GM12864 (cell line): ENCODE data around the gene PQBP1.

Experiments used
- DNase-seq: peaks from one replicate; pipeline ENCODE4 v3.0.0-alpha.2; 2011; ENCODE audit warnings: low read depth
- H3K4me3 ChIP-seq: 2 replicates; pipeline ENCODE4 v1.5.1; 2011; ENCODE audit warnings: mild to moderate bottlenecking, low read depth, low read length, control low read depth
- CTCF ChIP-seq: IDR thresholded peaks from 2 replicates; pipeline ENCODE4 v1.5.1; 2011; ENCODE audit warnings: low read depth, mild to moderate bottlenecking, moderate library complexity, low read length, control low read depth, inconsistent platforms; ENCODE audit errors: missing control alignments

PQBP1 gene

DNA sequence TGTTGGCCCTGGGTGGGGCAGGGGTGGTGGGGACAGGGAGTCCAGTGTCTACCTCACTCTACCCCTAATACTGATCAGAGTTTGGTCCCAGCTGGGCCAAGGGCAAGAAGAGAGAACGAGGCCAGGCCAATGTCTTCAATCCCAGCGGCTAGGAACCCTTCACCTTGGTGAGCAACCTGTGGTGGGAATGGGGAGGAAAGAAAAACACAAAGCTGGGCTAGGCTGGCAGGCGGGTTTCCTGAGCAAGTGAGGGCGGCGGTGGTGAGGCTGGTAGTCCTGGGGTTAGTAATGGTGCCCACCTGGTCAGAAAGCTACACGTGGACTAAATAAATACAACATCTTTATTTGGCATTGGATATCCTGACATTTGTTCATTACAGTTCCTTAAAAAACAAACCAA lies 5.6 kb downstream of the PQBP1 start:
- H3K4me3 ChIP-seq = no peak overlapping the region
- TF ChIP-seq CTCF = no peak
- DNase-seq = no peak

DNA sequence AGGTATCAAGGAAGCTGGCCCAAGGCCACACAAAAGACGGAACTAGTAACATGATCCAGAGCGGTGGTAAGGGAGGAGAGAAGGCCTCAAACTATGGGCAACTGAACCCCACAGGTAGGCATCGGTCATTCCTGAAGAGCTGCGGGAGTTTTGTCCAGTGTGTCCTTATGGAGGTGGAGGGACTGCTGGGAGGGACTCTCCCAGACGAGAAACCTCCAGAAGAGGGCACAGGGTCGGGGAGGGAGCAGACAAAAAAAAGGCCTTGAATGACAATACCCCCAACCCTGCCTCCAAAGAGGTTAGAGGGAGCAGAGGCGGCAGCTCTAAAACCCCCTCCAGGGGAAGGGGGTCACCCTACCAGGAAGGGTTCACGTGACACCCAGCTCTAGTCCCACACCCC lies 6.5 kb downstream of the PQBP1 start:
- no peak for DNase-seq
- H3K4me3 ChIP-seq = no peak overlapping the region
- no peak for TF ChIP-seq CTCF

DNA sequence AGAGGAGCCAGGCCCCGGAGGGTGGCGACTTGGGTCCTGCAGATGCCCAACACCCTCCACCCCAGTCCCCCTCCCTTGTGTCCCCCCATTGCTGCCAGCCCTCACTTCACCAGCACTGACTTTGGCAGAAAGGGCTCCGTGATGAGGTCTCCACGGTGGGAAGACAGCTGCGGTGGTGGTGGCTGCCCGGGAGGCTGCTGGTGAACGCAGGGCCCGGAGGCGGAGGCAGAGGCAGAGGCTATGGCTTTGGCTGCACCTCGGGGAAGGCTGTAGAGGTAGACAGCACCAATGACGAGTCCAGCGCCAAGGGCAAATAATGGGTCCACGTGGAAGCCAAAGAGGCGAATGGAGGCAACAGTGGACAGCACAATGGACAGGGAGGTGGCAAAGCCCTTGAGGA lies 6.9 kb downstream of the PQBP1 start:
- no peak for DNase-seq
- no peak overlapping the region for H3K4me3 ChIP-seq
- TF ChIP-seq CTCF = no peak

DNA sequence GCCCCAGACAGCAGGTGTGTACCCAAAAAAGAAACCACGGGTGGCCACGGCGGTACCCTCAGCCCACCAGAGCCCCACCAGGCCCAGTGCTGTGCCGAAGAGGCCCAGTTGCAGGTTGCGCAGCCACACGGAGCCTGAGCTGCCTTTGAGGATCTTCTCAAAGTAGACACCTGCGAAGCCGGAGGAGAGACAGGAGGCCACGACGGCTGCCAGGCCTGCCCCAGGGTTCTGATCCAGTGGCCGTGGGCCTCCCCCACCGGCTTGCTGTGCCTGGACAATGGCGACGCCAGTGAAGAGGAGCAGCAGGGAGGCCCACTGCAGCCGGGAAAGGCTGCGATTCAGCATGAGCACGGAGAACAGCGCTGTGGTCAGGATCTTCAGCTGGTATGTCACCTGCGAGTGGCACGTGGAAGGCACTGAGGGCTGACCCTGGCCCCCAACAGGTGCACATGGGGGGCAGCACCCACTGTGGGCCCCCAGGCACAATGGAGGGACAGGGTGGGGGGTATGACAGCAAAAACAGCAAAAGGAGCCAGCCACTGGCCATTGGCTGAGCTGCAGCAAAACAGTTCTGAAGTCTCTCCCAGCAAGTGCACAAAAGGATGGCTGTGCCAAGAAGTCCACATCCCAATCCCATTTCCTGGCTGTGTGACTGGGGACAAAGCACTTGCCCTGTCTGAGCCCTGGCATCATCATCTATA lies 7.5 kb downstream of the PQBP1 start:
- no peak for TF ChIP-seq CTCF
- H3K4me3 ChIP-seq = no peak overlapping the region
- no peak for DNase-seq

DNA sequence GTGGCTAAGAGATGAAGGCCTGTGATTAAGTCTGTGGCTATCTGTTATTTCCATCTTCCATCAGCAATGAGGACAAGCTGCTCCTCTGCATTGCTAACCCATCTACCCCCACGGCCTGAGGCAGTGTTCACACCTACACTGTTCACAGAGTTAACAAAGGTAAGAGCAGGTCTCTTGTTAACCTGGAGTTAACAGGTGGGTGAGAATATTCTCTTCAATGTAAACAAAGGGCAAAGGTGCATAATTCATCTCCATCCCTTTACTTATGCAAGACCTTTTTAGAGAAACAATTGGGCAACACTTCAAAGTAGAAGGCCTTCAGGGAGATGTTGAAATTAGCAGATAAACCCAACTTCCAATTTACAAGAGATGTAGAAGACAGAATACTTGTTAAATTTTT lies 10.9 kb downstream of the PQBP1 start:
- H3K4me3 ChIP-seq = no peak overlapping the region
- DNase-seq = no peak
- no peak for TF ChIP-seq CTCF

DNA sequence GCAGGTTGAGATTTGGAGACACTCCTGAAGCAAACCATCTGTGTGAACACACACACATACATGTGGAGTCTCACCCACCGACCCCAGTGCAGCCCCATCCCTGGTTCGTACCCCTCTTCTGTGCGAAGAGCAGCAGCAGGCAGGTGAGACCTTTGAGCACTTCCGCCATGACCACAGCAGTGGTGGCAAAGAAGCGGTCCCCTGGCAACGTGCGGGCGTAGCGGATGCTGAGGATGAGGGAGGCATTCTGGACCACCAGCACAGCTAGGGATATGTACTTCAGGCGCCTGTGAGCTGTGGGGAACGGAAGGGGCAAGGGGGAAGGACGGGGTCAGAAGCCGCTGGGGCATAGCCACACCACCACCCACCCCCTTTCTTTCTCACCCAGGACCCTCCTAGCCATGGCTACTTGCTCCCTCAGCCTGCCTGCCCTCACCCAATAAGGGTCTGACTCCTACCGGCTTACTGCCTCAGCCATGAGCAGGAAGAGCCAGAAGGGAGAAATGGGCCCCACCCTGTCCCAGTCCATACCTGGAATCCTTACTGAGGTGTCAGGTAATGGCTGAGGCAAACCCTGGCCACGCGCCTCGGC lies 12.1 kb downstream of the PQBP1 start:
- TF ChIP-seq CTCF = no peak
- no peak for DNase-seq
- H3K4me3 ChIP-seq = no peak overlapping the region

DNA sequence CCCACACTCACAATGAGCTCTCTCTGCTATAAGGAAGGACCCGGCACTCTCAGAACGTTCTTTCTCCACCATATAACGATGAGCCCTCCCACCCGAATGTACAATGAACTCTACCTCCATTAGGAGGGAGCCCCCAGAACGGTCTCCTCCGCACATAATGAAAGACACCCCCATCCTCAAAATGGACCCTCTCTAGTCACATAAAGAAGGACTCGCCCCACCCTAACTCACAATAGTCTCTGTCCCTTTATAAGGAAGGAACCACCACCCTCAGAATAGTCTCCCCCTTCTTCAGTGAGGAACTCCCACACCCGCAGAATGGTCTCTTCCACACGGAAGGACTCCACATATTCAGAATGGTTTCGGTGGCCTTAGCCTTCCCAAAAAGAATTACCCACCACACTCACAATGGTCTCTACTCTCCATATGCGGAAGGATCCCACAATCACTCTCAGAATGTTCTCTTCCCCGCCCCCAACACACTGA lies 13.2 kb downstream of the PQBP1 start:
- H3K4me3 ChIP-seq = peak overlapping the region; percentile 82
- DNase-seq = no peak
- TF ChIP-seq CTCF = no peak
